ENCODE data around the gene PITPNC1.

PITPNC1 gene

GRCh38 chr17:67435786-67436185, 58.7 kb downstream of the PITPNC1 start:
- DNase-seq: peak; percentile 48

- DNase-seq: no peak
Observed at GRCh38 chr17:67436233-67436632, 59.2 kb downstream of the PITPNC1 start.

- no peak for DNase-seq
Observed at GRCh38 chr17:67438667-67439066, 61.6 kb downstream of the PITPNC1 start.

- no peak for DNase-seq
Observed at GRCh38 chr17:67439269-67439668, 62.2 kb downstream of the PITPNC1 start.

GRCh38 chr17:67440277-67441051, 63.4 kb downstream of the PITPNC1 start:
- no peak for DNase-seq

- peak; percentile 98 for DNase-seq
Observed at GRCh38 chr17:67441052-67441895, 64.2 kb downstream of the PITPNC1 start.

GRCh38 chr17:67441896-67442219, 64.8 kb downstream of the PITPNC1 start:
- no peak for DNase-seq

GRCh38 chr17:67442787-67443624, 65.9 kb downstream of the PITPNC1 start:
- no peak for DNase-seq

- no peak for DNase-seq
Observed at GRCh38 chr17:67443931-67444595, 67.0 kb downstream of the PITPNC1 start.

- DNase-seq: no peak
Observed at GRCh38 chr17:67448449-67448848, 71.4 kb downstream of the PITPNC1 start.

- no peak for DNase-seq
Observed at GRCh38 chr17:67449065-67449464, 72.0 kb downstream of the PITPNC1 start.

- peak; percentile 69 for DNase-seq
Observed at GRCh38 chr17:67449845-67450755, 73.0 kb downstream of the PITPNC1 start.

GRCh38 chr17:67452681-67453554, 75.8 kb downstream of the PITPNC1 start:
- DNase-seq: peak; percentile 83

GRCh38 chr17:67456103-67456502, 79.0 kb downstream of the PITPNC1 start:
- no peak for DNase-seq

- DNase-seq: no peak
Observed at GRCh38 chr17:67456889-67457288, 79.8 kb downstream of the PITPNC1 start.

- DNase-seq: no peak
Observed at GRCh38 chr17:67458203-67458602, 81.1 kb downstream of the PITPNC1 start.

- no peak for DNase-seq
Observed at GRCh38 chr17:67459985-67460384, 82.9 kb downstream of the PITPNC1 start.

GRCh38 chr17:67461228-67461780, 84.2 kb downstream of the PITPNC1 start:
- DNase-seq: no peak

- DNase-seq: no peak
Observed at GRCh38 chr17:67461876-67462275, 84.8 kb downstream of the PITPNC1 start.

- no peak for DNase-seq
Observed at GRCh38 chr17:67466251-67466796, 89.2 kb downstream of the PITPNC1 start.
